ENCODE data around the gene SEMA3C. TPM values are rescaled to one million over a fixed set of nuclear protein-coding genes. Genes with fewer than 3 reads are reported as not detected.

Gene SEMA3C
- total RNA-seq, 1 donor from 2014 or later, result 68.6 TPM

GRCh38 chr7:80954191-80954590 is 35.3 kb upstream of the SEMA3C start:
- TF ChIP-seq CTCF (conservative IDR thresholded peaks at IDR 0.05; ENCODE audit: low read depth, low read length), result no peak
- H3K4me3 ChIP-seq (ENCODE audit: low read depth, low read length), result no peak overlapping the region
- DNase-seq (ENCODE audit: low read depth), result no peak

- no peak for TF ChIP-seq CTCF (conservative IDR thresholded peaks at IDR 0.05; ENCODE audit: low read depth, low read length)
- H3K4me3 ChIP-seq (ENCODE audit: low read depth, low read length), result no peak overlapping the region
- no peak for DNase-seq (ENCODE audit: low read depth)
These were observed 31.7 kb upstream of the SEMA3C start for GRCh38 chr7:80950550-80950967.

DNA sequence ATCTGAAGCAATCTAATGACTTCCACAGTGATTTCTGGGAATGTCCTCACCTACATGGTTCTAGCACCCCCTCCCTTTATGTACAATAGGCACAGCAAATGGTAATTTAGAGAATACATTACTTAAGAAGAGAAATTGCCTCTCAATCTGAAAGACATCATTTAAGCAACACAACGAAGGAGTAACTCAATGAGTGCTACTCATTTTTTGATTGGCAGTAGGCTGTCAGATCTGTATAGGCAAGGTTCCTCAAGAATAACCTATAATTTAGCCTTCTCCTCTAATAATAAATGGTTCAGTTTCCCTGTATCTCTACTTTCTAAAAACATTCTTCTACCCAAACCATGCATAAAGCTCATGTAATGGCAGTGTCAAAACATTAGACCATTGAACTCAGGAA is 30.6 kb upstream of the SEMA3C start:
- no peak overlapping the region for H3K4me3 ChIP-seq (ENCODE audit: low read depth, low read length)
- no peak for TF ChIP-seq CTCF (conservative IDR thresholded peaks at IDR 0.05; ENCODE audit: low read depth, low read length)

GRCh38 chr7:80946858-80947257 is 28.0 kb upstream of the SEMA3C start:
- TF ChIP-seq CTCF (conservative IDR thresholded peaks at IDR 0.05; ENCODE audit: low read depth, low read length), result no peak
- H3K4me3 ChIP-seq (ENCODE audit: low read depth, low read length), result no peak overlapping the region
- no peak for DNase-seq (ENCODE audit: low read depth)

More for the DNA sequence above, 30.6 kb upstream of the SEMA3C start:
- no peak for DNase-seq (ENCODE audit: low read depth)

DNA sequence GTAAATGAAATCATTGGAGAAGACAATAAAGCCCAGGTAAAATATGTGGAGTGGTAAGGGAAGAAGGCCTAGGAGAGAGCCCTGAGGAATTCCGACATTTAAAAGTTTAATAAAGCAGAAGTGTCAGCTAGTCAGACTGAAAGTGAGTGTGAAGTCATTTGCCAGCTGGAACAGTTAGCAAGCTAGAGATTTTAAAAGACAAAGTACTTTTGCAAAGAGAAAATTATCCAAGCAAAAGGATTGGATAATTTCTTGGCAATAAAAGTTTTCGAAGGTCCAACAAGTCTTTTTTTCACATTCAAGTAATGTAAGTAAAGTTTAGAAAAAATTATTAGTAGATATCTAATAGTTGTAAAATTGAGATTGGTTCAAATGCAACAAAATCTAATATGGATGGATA is 27.1 kb upstream of the SEMA3C start:
- DNase-seq (ENCODE audit: low read depth), result no peak
- no peak overlapping the region for H3K4me3 ChIP-seq (ENCODE audit: low read depth, low read length)
- TF ChIP-seq CTCF (conservative IDR thresholded peaks at IDR 0.05; ENCODE audit: low read depth, low read length), result no peak

- no peak overlapping the region for H3K4me3 ChIP-seq (ENCODE audit: low read depth, low read length)
- no peak for DNase-seq (ENCODE audit: low read depth)
- no peak for TF ChIP-seq CTCF (conservative IDR thresholded peaks at IDR 0.05; ENCODE audit: low read depth, low read length)
These were observed 24.5 kb upstream of the SEMA3C start for GRCh38 chr7:80943342-80943741.

GRCh38 chr7:80942261-80943041 is 23.6 kb upstream of the SEMA3C start:
- no peak overlapping the region for H3K4me3 ChIP-seq (ENCODE audit: low read depth, low read length)
- TF ChIP-seq CTCF (conservative IDR thresholded peaks at IDR 0.05; ENCODE audit: low read depth, low read length), result no peak
- DNase-seq (ENCODE audit: low read depth), result peak; percentile 100

Data from epithelial cell of proximal tubule (primary cell).